ENCODE results near the gene ATRNL1. TPM values are rescaled to one million over a fixed set of nuclear protein-coding genes. Genes with fewer than 3 reads are reported as not detected.

ATRNL1 gene
- polyA plus RNA-seq, 1 of the 3 experiments (the other 2 are of a cell fraction), result 0.67 TPM

DNA sequence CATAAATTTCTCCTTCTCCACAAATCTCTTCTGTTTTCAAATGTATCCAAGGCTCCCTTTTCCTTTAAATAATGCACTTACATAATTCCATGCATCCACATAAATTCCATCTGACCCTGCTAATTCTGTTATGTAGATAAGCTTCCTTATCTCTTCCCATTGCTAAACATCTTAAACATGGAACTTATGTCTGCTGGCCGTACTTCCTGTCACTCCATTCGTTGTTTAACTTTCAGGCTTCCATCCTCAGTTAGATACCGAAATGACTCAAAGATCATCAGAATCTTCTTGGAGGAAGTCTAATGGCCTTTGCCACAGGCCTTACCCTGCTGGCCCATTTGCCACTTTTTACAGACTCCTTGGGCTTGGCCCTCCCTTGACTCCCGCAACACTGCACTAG lies 848.9 kb downstream of the ATRNL1 start:
- H3K4me3 ChIP-seq (ENCODE audit: low read depth in 2 of 2, low read length in 1 of 2), result no peak overlapping the region
- peaks cover 9 to 37% of the 10 kb centered on the region in 2 experiments for H3K4me1 ChIP-seq (ENCODE audit: control insufficient read depth in 1 of 2, insufficient read depth in 2 of 2, low read depth in 1 of 2, low read length in 1 of 2)
- WGBS (ENCODE audit: low lambda C conversion rate), result 51% methylated on average over 4 of the region's 4 CpGs
- ChIA-PET CTCF (no interaction called here), POLR2A (no interaction called here)
- no peaks in the 10 kb centered on the region for H3K79me2 ChIP-seq (ENCODE audit: insufficient read depth)
- H3K27ac ChIP-seq (ENCODE audit: low read depth in 2 of 2, low read length in 1 of 2), result no peak overlapping the region; a peak in 1 of 4 replicates
- H2AFZ ChIP-seq (ENCODE audit: low read depth), result no peak overlapping the region; the same call in 1 of the 2 replicates
- H4K20me1 ChIP-seq (ENCODE audit: insufficient read depth), result no peaks in the 10 kb centered on the region
- no peak overlapping the region for H3K9ac ChIP-seq
- no peak overlapping the region for H3K4me2 ChIP-seq
- TF ChIP-seq USF1 (IDR thresholded peaks at IDR 0.05; ENCODE audit: borderline replicate concordance, low read depth) (no peak), GATA2 (CRISPR knock-in tag; IDR thresholded peaks at IDR 0.05) (peak; percentile 52), EP300 (IDR thresholded peaks at IDR 0.05; ENCODE audit: borderline replicate concordance in 1 of 2, low read depth in 1 of 2, low read length in 1 of 2) (peak in 1 of 2 experiments; percentile 28; a peak in 1 of 4 replicates), RCOR1 (IDR thresholded peaks at IDR 0.05; ENCODE audit: low read length) (peak; percentile 85)
- no peaks in the 10 kb centered on the region for H3K9me2 ChIP-seq
- no peaks in the 10 kb centered on the region for H3K9me3 ChIP-seq
- peaks cover 11% of the 10 kb centered on the region for H3F3A ChIP-seq (replicated peaks; ENCODE audit: insufficient read depth)
- H3K36me3 ChIP-seq (replicated peaks in 1 of 2; ENCODE audit: control insufficient read depth in 1 of 2, insufficient read depth in 2 of 2, low read length in 1 of 2), result no peaks in the 10 kb centered on the region
- no peaks in the 10 kb centered on the region for H3K27me3 ChIP-seq (ENCODE audit: insufficient read depth)
- DNase-seq, result peak; percentile 23

DNA sequence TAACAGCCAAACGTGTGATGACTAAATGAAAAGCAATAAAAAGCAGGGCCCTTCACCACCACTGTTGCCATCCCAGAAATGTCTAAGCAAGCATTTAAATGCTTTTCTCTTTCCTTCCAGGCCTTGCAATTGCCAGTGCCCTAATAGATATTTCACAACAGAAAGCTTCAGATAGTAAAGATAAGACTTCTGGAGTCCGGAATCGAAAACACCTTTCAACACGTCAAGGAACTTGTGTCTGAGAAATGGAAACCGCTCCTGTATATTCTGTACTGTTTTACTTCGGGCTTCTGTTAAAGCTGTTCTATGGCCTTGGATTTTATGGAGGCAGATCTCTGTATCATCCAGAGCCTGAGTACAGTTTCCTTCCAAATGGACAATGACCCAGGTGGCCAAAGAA lies 851.4 kb downstream of the ATRNL1 start:
- peaks cover 9 to 31% of the 10 kb centered on the region in 2 experiments; a peak in 3 of 4 replicates for H3K4me1 ChIP-seq (ENCODE audit: control insufficient read depth in 1 of 2, insufficient read depth in 2 of 2, low read depth in 1 of 2, low read length in 1 of 2)
- CTCF ChIA-PET, result no interaction called here

GRCh38 chr10:115945701-115946445 lies 852.7 kb downstream of the ATRNL1 start:
- H3F3A ChIP-seq (replicated peaks; ENCODE audit: insufficient read depth), result peaks cover 5% of the 10 kb centered on the region
- H3K9me3 ChIP-seq, result no peaks in the 10 kb centered on the region
- H3K27me3 ChIP-seq (ENCODE audit: insufficient read depth), result no peaks in the 10 kb centered on the region
- TF ChIP-seq PBX3 (IDR thresholded peaks at IDR 0.05), result no peak
- TF ChIP-seq USF1 (IDR thresholded peaks at IDR 0.05; ENCODE audit: borderline replicate concordance, low read depth), result no peak
- no peak for TF ChIP-seq JUND (IDR thresholded peaks at IDR 0.05)
- no peak for TF ChIP-seq FOXM1 (IDR thresholded peaks at IDR 0.05; ENCODE audit: low read depth)
- no peak for TF ChIP-seq FOXJ3 (CRISPR knock-in tag; IDR thresholded peaks at IDR 0.05)
- no peak for TF ChIP-seq GATA2 (CRISPR knock-in tag; IDR thresholded peaks at IDR 0.05)
- TF ChIP-seq NFIC (IDR thresholded peaks at IDR 0.05; ENCODE audit: borderline replicate concordance), result no peak
- TF ChIP-seq NRF1 (IDR thresholded peaks at IDR 0.05; ENCODE audit: low read depth, low read length), result no peak
- no peaks in the 10 kb centered on the region for H3K36me3 ChIP-seq (replicated peaks in 1 of 2; ENCODE audit: control insufficient read depth in 1 of 2, insufficient read depth in 2 of 2, low read length in 1 of 2)
- ChIA-PET POLR2A (no interaction called here), CTCF (no interaction called here)
- no peak for DNase-seq
- H3K9ac ChIP-seq, result no peak overlapping the region
- no peak overlapping the region for H3K27ac ChIP-seq (ENCODE audit: low read depth in 2 of 2, low read length in 1 of 2)
- no peaks in the 10 kb centered on the region for H4K20me1 ChIP-seq (ENCODE audit: insufficient read depth)
- 85% methylated on average over 3 of the region's 3 CpGs for WGBS (ENCODE audit: low lambda C conversion rate)
- no peak overlapping the region for H3K4me2 ChIP-seq
- H3K4me1 ChIP-seq (ENCODE audit: control insufficient read depth in 1 of 2, insufficient read depth in 2 of 2, low read depth in 1 of 2, low read length in 1 of 2), result peaks cover 8 to 37% of the 10 kb centered on the region in 2 experiments; a peak in 3 of 4 replicates
- H3K79me2 ChIP-seq (ENCODE audit: insufficient read depth), result no peaks in the 10 kb centered on the region
- no peaks in the 10 kb centered on the region for H3K9me2 ChIP-seq
- no peak overlapping the region for H2AFZ ChIP-seq (ENCODE audit: low read depth)
- H3K4me3 ChIP-seq (ENCODE audit: low read depth in 2 of 2, low read length in 1 of 2), result no peak overlapping the region

More for the DNA sequence above, 851.4 kb downstream of the ATRNL1 start:
- DNase-seq, result no peak
- H3K9ac ChIP-seq, result no peak overlapping the region
- no peak overlapping the region for H3K4me3 ChIP-seq (ENCODE audit: low read depth in 2 of 2, low read length in 1 of 2)
- H3K27ac ChIP-seq (ENCODE audit: low read depth in 2 of 2, low read length in 1 of 2), result no peak overlapping the region
- H4K20me1 ChIP-seq (ENCODE audit: insufficient read depth), result no peaks in the 10 kb centered on the region
- H3K4me2 ChIP-seq, result no peak overlapping the region
- WGBS (ENCODE audit: low lambda C conversion rate), result 88% methylated on average over 6 of the region's 6 CpGs
- no peaks in the 10 kb centered on the region for H3F3A ChIP-seq (replicated peaks; ENCODE audit: insufficient read depth)
- H3K27me3 ChIP-seq (ENCODE audit: insufficient read depth), result no peaks in the 10 kb centered on the region
- H3K9me2 ChIP-seq, result no peaks in the 10 kb centered on the region
- no peaks in the 10 kb centered on the region for H3K36me3 ChIP-seq (replicated peaks in 1 of 2; ENCODE audit: control insufficient read depth in 1 of 2, insufficient read depth in 2 of 2, low read length in 1 of 2)
- POLR2A ChIA-PET, result no interaction called here
- no peak for TF ChIP-seq EP300 (IDR thresholded peaks at IDR 0.05; ENCODE audit: borderline replicate concordance in 1 of 2, low read depth in 1 of 2, low read length in 1 of 2)
- TF ChIP-seq MXI1 (IDR thresholded peaks at IDR 0.05; ENCODE audit: low read depth, low read length), result no peak
- TF ChIP-seq FOXJ3 (CRISPR knock-in tag; IDR thresholded peaks at IDR 0.05), result no peak
- H2AFZ ChIP-seq (ENCODE audit: low read depth), result no peak overlapping the region; the same call in 1 of the 2 replicates
- H3K9me3 ChIP-seq, result no peaks in the 10 kb centered on the region
- no peaks in the 10 kb centered on the region for H3K79me2 ChIP-seq (ENCODE audit: insufficient read depth)
